ENCODE measurements around the gene JAKMIP3. TPM values are rescaled to one million over a fixed set of nuclear protein-coding genes. Genes with fewer than 3 reads are reported as not detected.

Gene JAKMIP3
- total and polyA plus RNA-seq, 8 donors: 0.18 to 1.1 (median 0.44) TPM; not detected in 2

GRCh38 chr10:132044803-132045202 is 20.9 kb upstream of the JAKMIP3 start:
- TF ChIP-seq POLR2A (IDR thresholded peaks at IDR 0.05) (no peak), EP300 (IDR thresholded peaks at IDR 0.05) (no peak), CTCF (IDR thresholded peaks at IDR 0.05) (no peak), POLR2AphosphoS5 (IDR thresholded peaks at IDR 0.05) (no peak)
- WGBS, 5 donors: 77 to 91% (median 84%) methylated on average over 18 of the region's 18 CpGs
- peaks cover 0 to 51% (median 11%) of the 10 kb centered on the region in 3 donors for H3K27me3 ChIP-seq

GRCh38 chr10:132045324-132045723 is 20.4 kb upstream of the JAKMIP3 start:
- intact Hi-C loops (cut with DNase I; ENCODE audit: low total_unique reads): no loop called here
- H3K4me3 ChIP-seq: no peak overlapping the region
- no peak for TF ChIP-seq CTCF (IDR thresholded peaks at IDR 0.05)
- no peak for TF ChIP-seq POLR2A (IDR thresholded peaks at IDR 0.05)
- no peak for TF ChIP-seq POLR2AphosphoS5 (IDR thresholded peaks at IDR 0.05)
- TF ChIP-seq EP300 (IDR thresholded peaks at IDR 0.05): no peak
- no peaks in the 10 kb centered on the region for H3K36me3 ChIP-seq
- peaks cover 0 to 3% (median 0%) of the 10 kb centered on the region in 4 donors for H3K9me3 ChIP-seq
- no peaks in the 10 kb centered on the region for H3K4me1 ChIP-seq
- 81 to 93% (median 90%) methylated on average over 9 of the region's 9 CpGs for WGBS, 5 donors
- H3K27me3 ChIP-seq: peaks cover 0 to 49% (median 11%) of the 10 kb centered on the region in 3 donors
- H3K27ac ChIP-seq: no peak overlapping the region
- DNase-seq: no peak

More at GRCh38 chr10:132044803-132045202, 20.9 kb upstream of the JAKMIP3 start:
- Histone ChIP-seq H3K36me3 (no peaks in the 10 kb centered on the region), H3K9me3 (no peaks in the 10 kb centered on the region), H3K4me3 (no peak overlapping the region), H3K4me1 (no peaks in the 10 kb centered on the region), H3K27ac (no peak overlapping the region)
- DNase-seq: no peak
- intact Hi-C loops (cut with DNase I; ENCODE audit: low total_unique reads): no loop called here

GRCh38 chr10:132047575-132048293 is 18.0 kb upstream of the JAKMIP3 start:
- WGBS, 5 donors: 80 to 88% (median 83%) methylated on average over 28 to 42 of the region's 42 CpGs
- TF ChIP-seq POLR2AphosphoS5 (IDR thresholded peaks at IDR 0.05): no peak
- TF ChIP-seq EP300 (IDR thresholded peaks at IDR 0.05): no peak
- no peak for TF ChIP-seq POLR2A (IDR thresholded peaks at IDR 0.05)
- no peak for TF ChIP-seq CTCF (IDR thresholded peaks at IDR 0.05)
- intact Hi-C loops (cut with DNase I; ENCODE audit: low total_unique reads): no loop called here
- H3K9me3 ChIP-seq: peaks cover 12 to 27% (median 17%) of the 10 kb centered on the region in 4 donors
- H3K27me3 ChIP-seq: peaks cover 0 to 37% (median 11%) of the 10 kb centered on the region in 3 donors
- no peak overlapping the region for H3K4me3 ChIP-seq
- no peaks in the 10 kb centered on the region for H3K36me3 ChIP-seq
- no peaks in the 10 kb centered on the region for H3K4me1 ChIP-seq
- H3K27ac ChIP-seq: peak overlapping the region in 1 of 5 donors; percentile 42
- DNase-seq: no peak

GRCh38 chr10:132048294-132048667 is 17.5 kb upstream of the JAKMIP3 start:
- peak in 1 of 2 donors; percentile 31 for DNase-seq
- WGBS, 5 donors: 19 to 32% (median 29%) methylated on average over 7 of the region's 7 CpGs
- intact Hi-C loops (cut with DNase I; ENCODE audit: low total_unique reads): no loop called here

More at GRCh38 chr10:132048294-132048667, 17.5 kb upstream of the JAKMIP3 start:
- Histone ChIP-seq H3K4me3 (no peak overlapping the region), H3K9me3 (peaks cover 17 to 32% (median 23%) of the 10 kb centered on the region in 4 donors), H3K27me3 (peaks cover 0 to 32% (median 11%) of the 10 kb centered on the region in 3 donors), H3K27ac (peak overlapping the region in 1 of 5 donors; percentile 42), H3K36me3 (no peaks in the 10 kb centered on the region), H3K4me1 (no peaks in the 10 kb centered on the region)
- TF ChIP-seq POLR2AphosphoS5 (IDR thresholded peaks at IDR 0.05) (no peak), EP300 (IDR thresholded peaks at IDR 0.05) (no peak), POLR2A (IDR thresholded peaks at IDR 0.05) (no peak), CTCF (IDR thresholded peaks at IDR 0.05) (no peak)
